Neuronal stem cell (in vitro differentiated cells): Measurements from ENCODE around the gene MCUB.

Experiments
- DNase-seq: peaks from one replicate; pipeline ENCODE4 v3.0.0-alpha.2; 2013; ENCODE audit warnings: low spot score
- H2AFZ ChIP-seq: one replicate; pipeline ENCODE4 v1.6.1; 2013; ENCODE audit warnings: mild to moderate bottlenecking, low read length, inconsistent platforms
- H2AK5ac ChIP-seq: 2 replicates; pipeline ENCODE4 v1.6.1; 2013; ENCODE audit warnings: low read depth, mild to moderate bottlenecking, inconsistent platforms, low read length, moderate library complexity, mixed read lengths
- H2BK120ac ChIP-seq: 2 replicates; pipeline ENCODE4 v1.6.1; 2013; ENCODE audit warnings: low read depth, mild to moderate bottlenecking, inconsistent platforms, low read length, moderate library complexity, mixed read lengths
- H2BK12ac ChIP-seq: one replicate; pipeline ENCODE4 v1.6.1; 2013; ENCODE audit warnings: low read length, inconsistent platforms
- H2BK15ac ChIP-seq: 2 replicates; pipeline ENCODE4 v1.6.1; 2013; ENCODE audit warnings: mild to moderate bottlenecking, low read length, inconsistent platforms, mixed read lengths
- H2BK5ac ChIP-seq: one replicate; pipeline ENCODE4 v1.6.1; 2013; ENCODE audit warnings: inconsistent platforms, mild to moderate bottlenecking, low read length, moderate library complexity
- H3K14ac ChIP-seq: one replicate; pipeline ENCODE4 v1.6.1; 2013; ENCODE audit warnings: low read length, inconsistent platforms
- H3K18ac ChIP-seq: 2 replicates; pipeline ENCODE4 v1.6.1; 2013; ENCODE audit warnings: low read length, inconsistent platforms
- H3K23ac ChIP-seq: 2 replicates; pipeline ENCODE4 v1.6.1; 2013; ENCODE audit warnings: low read depth, mild to moderate bottlenecking, mixed read lengths, low read length, inconsistent platforms; ENCODE audit not compliant: poor library complexity
- H3K27ac ChIP-seq: replicated peaks from 3 replicates; pipeline ENCODE4 v1.5.1; 2013; ENCODE audit warnings: low read length, inconsistent platforms
- H3K27me3 ChIP-seq, 3 experiments: 2 replicates each; pipeline ENCODE4 v1.6.1; 2013; ENCODE audit warnings: low read length in 3 of 3, mild to moderate bottlenecking in 2 of 3, inconsistent platforms in 1 of 3, low read depth in 1 of 3, mixed read lengths in 1 of 3, moderate library complexity in 1 of 3; ENCODE audit not compliant: control insufficient read depth in 3 of 3, insufficient read depth in 3 of 3
- H3K36me3 ChIP-seq, 2 donors: replicated peaks in 1 of 2; 2 replicates each; pipeline ENCODE4 v1.6.1; 2013; ENCODE audit warnings: low read length in 2 of 2; ENCODE audit not compliant: control insufficient read depth in 2 of 2, insufficient read depth in 2 of 2
- H3K4ac ChIP-seq: 2 replicates; pipeline ENCODE4 v1.6.1; 2013; ENCODE audit warnings: inconsistent platforms, mild to moderate bottlenecking, low read length, moderate library complexity
- H3K4me1 ChIP-seq, 2 donors: 1 replicate in 1 of 2; 2 replicates in 1 of 2; pipeline ENCODE4 v1.6.1; 2013; ENCODE audit warnings: low read length in 2 of 2, low read depth in 1 of 2; ENCODE audit not compliant: control insufficient read depth in 2 of 2, insufficient read depth in 1 of 2
- H3K4me2 ChIP-seq: one replicate; pipeline ENCODE4 v1.6.1; 2013; ENCODE audit warnings: mild to moderate bottlenecking, low read length, inconsistent platforms; ENCODE audit not compliant: insufficient read depth, poor library complexity, severe bottlenecking
- H3K4me3 ChIP-seq, 2 donors: 2 replicates each; pipeline ENCODE4 v1.5.1; 2013; ENCODE audit warnings: low read length in 2 of 2, mild to moderate bottlenecking in 2 of 2, inconsistent platforms in 1 of 2, moderate library complexity in 1 of 2
- H3K79me1 ChIP-seq: one replicate; pipeline ENCODE4 v1.6.1; 2013; ENCODE audit warnings: low read depth, mild to moderate bottlenecking, inconsistent platforms, low read length, moderate library complexity
- H3K9ac ChIP-seq: one replicate; pipeline ENCODE4 v1.6.1; 2013; ENCODE audit warnings: mild to moderate bottlenecking, low read depth, low read length, inconsistent platforms; ENCODE audit not compliant: poor library complexity
- H3K9me3 ChIP-seq, 2 donors: replicated peaks in 1 of 2; 2 replicates each; pipeline versions ENCODE3 to v1.6.1; 2013; ENCODE audit warnings: low read length in 2 of 2, mild to moderate bottlenecking in 2 of 2, inconsistent platforms in 1 of 2, low read depth in 1 of 2, mixed read lengths in 1 of 2, moderate library complexity in 1 of 2; ENCODE audit not compliant: control insufficient read depth in 2 of 2, insufficient read depth in 1 of 2
- H4K8ac ChIP-seq: one replicate; pipeline ENCODE4 v1.6.1; 2013; ENCODE audit warnings: low read depth, mild to moderate bottlenecking, inconsistent platforms, low read length, moderate library complexity
- H4K91ac ChIP-seq: one replicate; pipeline ENCODE4 v1.6.1; 2013; ENCODE audit warnings: low read length, low read depth, mild to moderate bottlenecking, inconsistent platforms; ENCODE audit not compliant: poor library complexity
- WGBS, 2 donors: extraction: QIAGEN DNeasy Blood & Tissue Kit; methylation state at CpG; one replicate each; pipeline ENCODE4 v1.1.7; 2013; ENCODE audit warnings: missing lambda C conversion rate in 2 of 2, mixed read lengths in 1 of 2; ENCODE audit not compliant: insufficient read length in 2 of 2, insufficient replicate concordance in 1 of 2; ENCODE audit errors: extremely low coverage in 2 of 2; 5-methylcytosine and 5-hydroxymethylcytosine counted together

The MCUB gene

DNA sequence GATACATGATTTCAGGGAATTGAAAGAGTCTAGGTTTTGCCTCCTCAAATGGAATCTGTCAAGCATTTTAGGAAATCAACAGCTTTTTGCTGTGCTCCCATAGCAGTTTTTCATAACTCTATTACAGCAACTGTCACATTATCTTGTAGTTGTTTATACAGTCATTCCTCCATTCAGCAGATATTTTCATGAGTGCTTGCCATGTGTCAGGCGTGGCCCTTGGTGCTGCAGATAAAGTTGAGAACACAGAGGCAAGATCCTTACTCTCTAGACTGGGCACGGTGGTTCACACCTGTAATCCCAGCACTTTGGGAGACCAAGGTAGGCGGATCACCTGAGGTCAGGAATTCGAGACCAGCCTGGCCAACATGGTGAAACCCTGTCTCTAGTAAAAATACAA lies 67.3 kb downstream of the MCUB start:
- H3K4me3 ChIP-seq, result no peak overlapping the region
- H2AFZ ChIP-seq, result no peak overlapping the region
- H4K8ac ChIP-seq, result no peak overlapping the region
- H2BK120ac ChIP-seq, result no peak overlapping the region
- no peak overlapping the region for H2BK15ac ChIP-seq
- no peak overlapping the region for H3K4me2 ChIP-seq
- peaks cover 2% of the 10 kb centered on the region in 2 donors for H3K4me1 ChIP-seq
- no peak overlapping the region for H3K18ac ChIP-seq
- no CpG with 5 or more reads among the region's 4 CpGs for WGBS, 2 donors
- H2BK5ac ChIP-seq, result no peak overlapping the region
- no peak overlapping the region for H3K23ac ChIP-seq
- no peak overlapping the region for H3K27ac ChIP-seq
- H2AK5ac ChIP-seq, result no peak overlapping the region
- H3K4ac ChIP-seq, result no peak overlapping the region
- no peak overlapping the region for H2BK12ac ChIP-seq
- no peaks in the 10 kb centered on the region for H3K36me3 ChIP-seq
- H3K27me3 ChIP-seq, result no peaks in the 10 kb centered on the region
- H3K14ac ChIP-seq, result no peak overlapping the region
- DNase-seq, result no peak
- H3K9ac ChIP-seq, result no peak overlapping the region
- H4K91ac ChIP-seq, result no peak overlapping the region
- H3K79me1 ChIP-seq, result no peaks in the 10 kb centered on the region
- H3K9me3 ChIP-seq, result no peaks in the 10 kb centered on the region

GRCh38 chr4:109629775-109630174 lies 69.7 kb downstream of the MCUB start:
- H3K4me1 ChIP-seq, result peaks cover 2% of the 10 kb centered on the region in 2 donors
- no peak for DNase-seq
- H3K27me3 ChIP-seq, result no peaks in the 10 kb centered on the region
- H3K18ac ChIP-seq, result no peak overlapping the region
- H3K9ac ChIP-seq, result no peak overlapping the region
- H3K4ac ChIP-seq, result no peak overlapping the region
- H3K9me3 ChIP-seq, result no peaks in the 10 kb centered on the region
- H2BK12ac ChIP-seq, result no peak overlapping the region
- no peak overlapping the region for H2BK120ac ChIP-seq
- H3K23ac ChIP-seq, result no peak overlapping the region
- H3K14ac ChIP-seq, result no peak overlapping the region
- no peak overlapping the region for H3K4me2 ChIP-seq
- no peak overlapping the region for H2AK5ac ChIP-seq
- no peak overlapping the region for H3K27ac ChIP-seq
- H3K79me1 ChIP-seq, result no peaks in the 10 kb centered on the region
- H3K36me3 ChIP-seq, result no peaks in the 10 kb centered on the region
- no peak overlapping the region for H2AFZ ChIP-seq
- WGBS, 2 donors, result no CpG with 5 or more reads among the region's 4 CpGs
- no peak overlapping the region for H3K4me3 ChIP-seq
- H2BK5ac ChIP-seq, result no peak overlapping the region
- no peak overlapping the region for H2BK15ac ChIP-seq
- no peak overlapping the region for H4K8ac ChIP-seq
- no peak overlapping the region for H4K91ac ChIP-seq

GRCh38 chr4:109631532-109632108 lies 71.6 kb downstream of the MCUB start:
- Histone ChIP-seq H3K4ac (no peak overlapping the region), H3K9me3 (peaks cover 0 to 2% of the 10 kb centered on the region in 2 donors), H2BK5ac (no peak overlapping the region), H3K36me3 (no peaks in the 10 kb centered on the region), H2BK15ac (no peak overlapping the region), H3K4me3 (no peak overlapping the region), H4K8ac (no peak overlapping the region), H2BK12ac (no peak overlapping the region), H3K27ac (no peak overlapping the region), H2AFZ (peak overlapping the region; percentile 75), H3K14ac (no peak overlapping the region), H3K4me1 (peaks cover 2% of the 10 kb centered on the region in 2 donors), H3K4me2 (no peak overlapping the region), H3K79me1 (no peaks in the 10 kb centered on the region), H3K27me3 (no peaks in the 10 kb centered on the region), H2AK5ac (no peak overlapping the region), H4K91ac (no peak overlapping the region), H2BK120ac (no peak overlapping the region), H3K23ac (no peak overlapping the region), H3K18ac (no peak overlapping the region), H3K9ac (no peak overlapping the region)
- DNase-seq, result no peak
- WGBS, 2 donors, result no CpG with 5 or more reads among the region's 5 CpGs

DNA sequence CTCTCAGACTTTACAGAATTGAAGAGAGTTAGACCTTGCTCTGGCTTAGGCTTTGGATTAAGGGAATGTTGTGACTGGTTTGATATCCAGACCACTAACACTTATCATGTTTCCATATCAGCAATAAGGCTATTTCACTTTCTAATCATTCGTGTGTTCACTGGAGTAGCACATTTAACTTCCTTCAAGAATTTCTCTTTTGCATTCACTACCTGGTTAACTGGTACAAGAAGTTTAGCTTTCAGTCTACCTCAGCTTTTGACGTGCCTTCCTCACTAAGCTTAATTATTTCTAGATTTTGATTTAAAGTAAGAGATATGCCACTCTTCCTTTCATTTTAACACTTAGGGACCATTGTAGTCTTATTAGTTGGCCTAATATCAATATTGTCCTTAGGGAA lies 80.6 kb downstream of the MCUB start:
- DNase-seq, result no peak
- H2BK12ac ChIP-seq, result no peak overlapping the region

More for the DNA sequence above, 80.6 kb downstream of the MCUB start:
- Histone ChIP-seq H4K91ac (no peak overlapping the region), H4K8ac (no peak overlapping the region), H3K23ac (no peak overlapping the region), H3K4me1 (no peaks in the 10 kb centered on the region), H2BK5ac (no peak overlapping the region), H3K14ac (no peak overlapping the region), H3K27me3 (no peaks in the 10 kb centered on the region), H3K18ac (no peak overlapping the region), H2BK120ac (no peak overlapping the region), H3K9ac (no peak overlapping the region), H2AK5ac (no peak overlapping the region), H3K4ac (no peak overlapping the region), H3K4me2 (no peak overlapping the region), H3K79me1 (no peaks in the 10 kb centered on the region), H3K9me3 (peaks cover 0 to 3% of the 10 kb centered on the region in 2 donors), H2AFZ (no peak overlapping the region), H2BK15ac (no peak overlapping the region), H3K4me3 (no peak overlapping the region), H3K36me3 (no peaks in the 10 kb centered on the region), H3K27ac (no peak overlapping the region)
- no CpG with 5 or more reads among the region's 2 CpGs for WGBS, 2 donors
